ENCODE data around the gene OR7D4.
A peak's percentile ranks its signal among the peaks of the same experiment; 100 is the strongest.

The OR7D4 gene

GRCh38 chr19:9183000-9183399 lies 36.4 kb downstream of the OR7D4 start:
- 95% methylated on average over 17 of the region's 17 CpGs for WGBS (ENCODE audit: insufficient coverage)
- CTCF ChIA-PET = no interaction called here

GRCh38 chr19:9178901-9179300 lies 40.5 kb downstream of the OR7D4 start, which contains the start of gene OR7D2:
Gene OR7D2, plus strand, starts transcription at chr19:9178979. Its CDS starts 6,803 bp downstream, at chr19:9185782.
- Histone ChIP-seq H3K9me3 (ENCODE audit: control extremely low read depth in 1 of 5, control insufficient read depth in 4 of 5, insufficient read depth in 2 of 5, low read depth in 1 of 5, low read length in 4 of 5) (peaks cover 0 to 4% (median 0%) of the 10 kb centered on the region in 5 experiments), H3K27ac (ENCODE audit: insufficient read depth in 1 of 2, low read depth in 1 of 2, low read length in 2 of 2, poor library complexity in 1 of 2, severe bottlenecking in 2 of 2) (no peak within 1 kb of the TSS), H3K36me3 (ENCODE audit: control insufficient read depth in 4 of 4, insufficient read depth in 4 of 4, low read length in 3 of 4) (peaks cover 0 to 6% (median 0%) of the 10 kb centered on the region in 4 experiments), H3K4me1 (ENCODE audit: control extremely low read depth in 1 of 4, control insufficient read depth in 4 of 4, insufficient read depth in 4 of 4, low read length in 3 of 4) (no peaks in the 10 kb centered on the region), H3K27me3 (replicated peaks in 2 of 5; ENCODE audit: control insufficient read depth in 4 of 5, insufficient read depth in 5 of 5, low read length in 4 of 5) (no peaks in the 10 kb centered on the region), H3K4me3 (ENCODE audit: control insufficient read depth in 1 of 7, extremely low read depth in 1 of 7, insufficient read depth in 4 of 7, low read depth in 2 of 7, low read length in 6 of 7) (no peak within 1 kb of the TSS)
- 81% methylated on average over 4 of the region's 4 CpGs for WGBS (ENCODE audit: insufficient coverage)
- ChIA-PET POLR2A (no interaction called here), CTCF (interaction anchor here (0.7 kb wide), 1 partner anchor 19 kb away, joined by 3 read pairs; no protein-coding TSS in a partner anchor)
- no peak for DNase-seq

More at GRCh38 chr19:9183000-9183399, 36.4 kb downstream of the OR7D4 start:
- H3K27me3 ChIP-seq (replicated peaks in 2 of 5; ENCODE audit: control insufficient read depth in 4 of 5, insufficient read depth in 5 of 5, low read length in 4 of 5) = no peaks in the 10 kb centered on the region
- no peak overlapping the region for H3K4me3 ChIP-seq (ENCODE audit: control insufficient read depth in 1 of 7, extremely low read depth in 1 of 7, insufficient read depth in 4 of 7, low read depth in 2 of 7, low read length in 6 of 7)
- H3K4me1 ChIP-seq (ENCODE audit: control extremely low read depth in 1 of 4, control insufficient read depth in 4 of 4, insufficient read depth in 4 of 4, low read length in 3 of 4) = no peaks in the 10 kb centered on the region
- no peak overlapping the region for H3K27ac ChIP-seq (ENCODE audit: insufficient read depth in 1 of 2, low read depth in 1 of 2, low read length in 2 of 2, poor library complexity in 1 of 2, severe bottlenecking in 2 of 2)
- peaks cover 0 to 10% (median 0%) of the 10 kb centered on the region in 4 experiments for H3K36me3 ChIP-seq (ENCODE audit: control insufficient read depth in 4 of 4, insufficient read depth in 4 of 4, low read length in 3 of 4)
- DNase-seq = no peak
- POLR2A ChIA-PET = no interaction called here
- peaks cover 0 to 6% (median 0%) of the 10 kb centered on the region in 5 experiments for H3K9me3 ChIP-seq (ENCODE audit: control extremely low read depth in 1 of 5, control insufficient read depth in 4 of 5, insufficient read depth in 2 of 5, low read depth in 1 of 5, low read length in 4 of 5)

GRCh38 chr19:9175326-9175725 lies 44.1 kb downstream of the OR7D4 start:
- no peaks in the 10 kb centered on the region for H3K27me3 ChIP-seq (replicated peaks in 2 of 5; ENCODE audit: control insufficient read depth in 4 of 5, insufficient read depth in 5 of 5, low read length in 4 of 5)
- CTCF ChIA-PET = no interaction called here
- H3K27ac ChIP-seq (ENCODE audit: insufficient read depth in 1 of 2, low read depth in 1 of 2, low read length in 2 of 2, poor library complexity in 1 of 2, severe bottlenecking in 2 of 2) = no peak overlapping the region
- H3K4me1 ChIP-seq (ENCODE audit: control extremely low read depth in 1 of 4, control insufficient read depth in 4 of 4, insufficient read depth in 4 of 4, low read length in 3 of 4) = no peaks in the 10 kb centered on the region
- no peak for DNase-seq
- 80% methylated on average over 1 of the region's 5 CpGs for WGBS (ENCODE audit: insufficient coverage)
- no peak overlapping the region for H3K4me3 ChIP-seq (ENCODE audit: control insufficient read depth in 1 of 7, extremely low read depth in 1 of 7, insufficient read depth in 4 of 7, low read depth in 2 of 7, low read length in 6 of 7)
- POLR2A ChIA-PET = no interaction called here
- H3K36me3 ChIP-seq (ENCODE audit: control insufficient read depth in 4 of 4, insufficient read depth in 4 of 4, low read length in 3 of 4) = peaks cover 0 to 5% (median 0%) of the 10 kb centered on the region in 4 experiments
- H3K9me3 ChIP-seq (ENCODE audit: control extremely low read depth in 1 of 5, control insufficient read depth in 4 of 5, insufficient read depth in 2 of 5, low read depth in 1 of 5, low read length in 4 of 5) = peaks cover 0 to 2% (median 0%) of the 10 kb centered on the region in 5 experiments

- Histone ChIP-seq H3K9me3 (ENCODE audit: control extremely low read depth in 1 of 5, control insufficient read depth in 4 of 5, insufficient read depth in 2 of 5, low read depth in 1 of 5, low read length in 4 of 5) (peaks cover 0 to 2% (median 0%) of the 10 kb centered on the region in 5 experiments), H3K4me3 (ENCODE audit: control insufficient read depth in 1 of 7, extremely low read depth in 1 of 7, insufficient read depth in 4 of 7, low read depth in 2 of 7, low read length in 6 of 7) (no peak overlapping the region), H3K27me3 (replicated peaks in 2 of 5; ENCODE audit: control insufficient read depth in 4 of 5, insufficient read depth in 5 of 5, low read length in 4 of 5) (no peaks in the 10 kb centered on the region), H3K36me3 (ENCODE audit: control insufficient read depth in 4 of 4, insufficient read depth in 4 of 4, low read length in 3 of 4) (peaks cover 0 to 8% (median 6%) of the 10 kb centered on the region in 4 experiments), H3K4me1 (ENCODE audit: control extremely low read depth in 1 of 4, control insufficient read depth in 4 of 4, insufficient read depth in 4 of 4, low read length in 3 of 4) (no peaks in the 10 kb centered on the region), H3K27ac (ENCODE audit: insufficient read depth in 1 of 2, low read depth in 1 of 2, low read length in 2 of 2, poor library complexity in 1 of 2, severe bottlenecking in 2 of 2) (no peak overlapping the region)
- WGBS (ENCODE audit: insufficient coverage) = 99% methylated on average over 6 of the region's 6 CpGs
- ChIA-PET CTCF (no interaction called here), POLR2A (no interaction called here)
- DNase-seq = no peak
Observed at GRCh38 chr19:9171393-9171991, 47.9 kb downstream of the OR7D4 start.

GRCh38 chr19:9166846-9167245 lies 52.5 kb downstream of the OR7D4 start:
- CTCF ChIA-PET = no interaction called here
- 100% methylated on average over 1 of the region's 4 CpGs for WGBS (ENCODE audit: insufficient coverage)

GRCh38 chr19:9165261-9165660 lies 54.1 kb downstream of the OR7D4 start:
- no peak overlapping the region for H3K27ac ChIP-seq (ENCODE audit: insufficient read depth in 1 of 2, low read depth in 1 of 2, low read length in 2 of 2, poor library complexity in 1 of 2, severe bottlenecking in 2 of 2)
- H3K4me1 ChIP-seq (ENCODE audit: control extremely low read depth in 1 of 4, control insufficient read depth in 4 of 4, insufficient read depth in 4 of 4, low read length in 3 of 4) = no peaks in the 10 kb centered on the region
- H3K36me3 ChIP-seq (ENCODE audit: control insufficient read depth in 4 of 4, insufficient read depth in 4 of 4, low read length in 3 of 4) = peaks cover 32 to 59% (median 47%) of the 10 kb centered on the region in 4 experiments
- no peak overlapping the region for H3K4me3 ChIP-seq (ENCODE audit: control insufficient read depth in 1 of 7, extremely low read depth in 1 of 7, insufficient read depth in 4 of 7, low read depth in 2 of 7, low read length in 6 of 7)
- peaks cover 0 to 8% (median 0%) of the 10 kb centered on the region in 5 experiments for H3K27me3 ChIP-seq (replicated peaks in 2 of 5; ENCODE audit: control insufficient read depth in 4 of 5, insufficient read depth in 5 of 5, low read length in 4 of 5)
- H3K9me3 ChIP-seq (ENCODE audit: control extremely low read depth in 1 of 5, control insufficient read depth in 4 of 5, insufficient read depth in 2 of 5, low read depth in 1 of 5, low read length in 4 of 5) = peaks cover 7 to 28% (median 28%) of the 10 kb centered on the region in 5 experiments
- ChIA-PET CTCF (no interaction called here), POLR2A (no interaction called here)
- 86% methylated on average over 1 of the region's 3 CpGs for WGBS (ENCODE audit: insufficient coverage)
- no peak for DNase-seq

More at GRCh38 chr19:9166846-9167245, 52.5 kb downstream of the OR7D4 start:
- H3K4me3 ChIP-seq (ENCODE audit: control insufficient read depth in 1 of 7, extremely low read depth in 1 of 7, insufficient read depth in 4 of 7, low read depth in 2 of 7, low read length in 6 of 7) = no peak overlapping the region
- DNase-seq = no peak
- H3K27me3 ChIP-seq (replicated peaks in 2 of 5; ENCODE audit: control insufficient read depth in 4 of 5, insufficient read depth in 5 of 5, low read length in 4 of 5) = no peaks in the 10 kb centered on the region
- peaks cover 16 to 43% (median 31%) of the 10 kb centered on the region in 4 experiments for H3K36me3 ChIP-seq (ENCODE audit: control insufficient read depth in 4 of 4, insufficient read depth in 4 of 4, low read length in 3 of 4)
- H3K4me1 ChIP-seq (ENCODE audit: control extremely low read depth in 1 of 4, control insufficient read depth in 4 of 4, insufficient read depth in 4 of 4, low read length in 3 of 4) = no peaks in the 10 kb centered on the region
- peaks cover 1 to 12% (median 12%) of the 10 kb centered on the region in 5 experiments for H3K9me3 ChIP-seq (ENCODE audit: control extremely low read depth in 1 of 5, control insufficient read depth in 4 of 5, insufficient read depth in 2 of 5, low read depth in 1 of 5, low read length in 4 of 5)
- POLR2A ChIA-PET = no interaction called here
- no peak overlapping the region for H3K27ac ChIP-seq (ENCODE audit: insufficient read depth in 1 of 2, low read depth in 1 of 2, low read length in 2 of 2, poor library complexity in 1 of 2, severe bottlenecking in 2 of 2)

- CTCF ChIA-PET = interaction anchor here (0.9 kb wide), 1 partner anchor 43 kb away, joined by 4 read pairs; no protein-coding TSS in a partner anchor
- Histone ChIP-seq H3K27ac (ENCODE audit: insufficient read depth in 1 of 2, low read depth in 1 of 2, low read length in 2 of 2, poor library complexity in 1 of 2, severe bottlenecking in 2 of 2) (no peak overlapping the region), H3K4me3 (ENCODE audit: control insufficient read depth in 1 of 7, extremely low read depth in 1 of 7, insufficient read depth in 4 of 7, low read depth in 2 of 7, low read length in 6 of 7) (peak overlapping the region in 1 of 7 experiments; percentile 45), H3K27me3 (replicated peaks in 2 of 5; ENCODE audit: control insufficient read depth in 4 of 5, insufficient read depth in 5 of 5, low read length in 4 of 5) (peaks cover 0 to 8% (median 0%) of the 10 kb centered on the region in 5 experiments), H3K36me3 (ENCODE audit: control insufficient read depth in 4 of 4, insufficient read depth in 4 of 4, low read length in 3 of 4) (peaks cover 47 to 88% (median 81%) of the 10 kb centered on the region in 4 experiments), H3K4me1 (ENCODE audit: control extremely low read depth in 1 of 4, control insufficient read depth in 4 of 4, insufficient read depth in 4 of 4, low read length in 3 of 4) (no peaks in the 10 kb centered on the region), H3K9me3 (ENCODE audit: control extremely low read depth in 1 of 5, control insufficient read depth in 4 of 5, insufficient read depth in 2 of 5, low read depth in 1 of 5, low read length in 4 of 5) (peaks cover 7 to 62% (median 60%) of the 10 kb centered on the region in 5 experiments)
- DNase-seq = no peak
- WGBS (ENCODE audit: insufficient coverage) = 99% methylated on average over 12 of the region's 12 CpGs
- POLR2A ChIA-PET = no interaction called here
Observed at GRCh38 chr19:9161427-9161826, 58.0 kb downstream of the OR7D4 start.

All from common myeloid progenitor, CD34-positive (primary cell).